Neural progenitor cell (in vitro differentiated cells): ENCODE measurements around the gene NKAIN2. TPM values are rescaled to one million over a fixed set of nuclear protein-coding genes. Genes with fewer than 3 reads are reported as not detected.
A peak's percentile ranks its signal among the peaks of the same experiment; 100 is the strongest.

Source experiments
- DNase-seq: peaks from one replicate; pipeline ENCODE4 v3.0.0-alpha.2; 2016; ENCODE audit warnings: low spot score
- H2AFZ ChIP-seq: fragments of 200-600 bp; sonication (generic); replicated peaks from 2 replicates; pipeline ENCODE4 v1.6.1; 2016; ENCODE audit warnings: antibody characterized with exemption
- H3F3A ChIP-seq: fragments of 200-600 bp; sonication (generic); 2 replicates; pipeline ENCODE4 v1.6.1; 2016; ENCODE audit warnings: antibody characterized with exemption, low read depth
- H3K27ac ChIP-seq: fragments of 200-600 bp; sonication (generic); 2 replicates; pipeline ENCODE4 v1.5.1; 2016; ENCODE audit warnings: mild to moderate bottlenecking
- H3K27me3 ChIP-seq: fragments of 200-600 bp; sonication (generic); 2 replicates; pipeline ENCODE4 v1.6.1; 2016; ENCODE audit warnings: mild to moderate bottlenecking, moderate library complexity
- H3K36me3 ChIP-seq: fragments of 200-600 bp; sonication (generic); 2 replicates; pipeline ENCODE4 v1.5.1; 2016
- H3K4me1 ChIP-seq: fragments of 200-600 bp; sonication (generic); 2 replicates; pipeline ENCODE4 v1.6.1; 2016; ENCODE audit warnings: mixed run types
- H3K4me2 ChIP-seq: fragments of 200-600 bp; sonication (generic); 2 replicates; pipeline ENCODE4 v1.6.1; 2016
- H3K4me3 ChIP-seq: fragments of 200-600 bp; sonication (generic); 2 replicates; pipeline ENCODE4 v1.5.1; 2016
- H3K79me2 ChIP-seq: fragments of 200-600 bp; sonication (generic); 2 replicates; pipeline ENCODE4 v1.6.1; 2016; ENCODE audit warnings: low read depth
- H3K9ac ChIP-seq: fragments of 200-600 bp; sonication (generic); 2 replicates; pipeline ENCODE4 v1.6.1; 2016
- H3K9me3 ChIP-seq: fragments of 200-600 bp; sonication (generic); 2 replicates; pipeline ENCODE4 v1.5.1; 2016; ENCODE audit warnings: low read depth
- H4K20me1 ChIP-seq: fragments of 200-600 bp; sonication (generic); 2 replicates; pipeline ENCODE4 v1.6.1; 2016; ENCODE audit warnings: low read depth
- H3K27ac Mint-ChIP-seq: 3 replicates; pipeline ENCODE4 v1.8.0; 2021; ENCODE audit warnings: mixed read lengths
- H3K27me3 Mint-ChIP-seq: 2 replicates; pipeline ENCODE4 v1.8.0; 2022; ENCODE audit warnings: low read depth, mild to moderate bottlenecking, inconsistent platforms, moderate library complexity, mixed read lengths; ENCODE audit not compliant: insufficient read depth
- H3K36me3 Mint-ChIP-seq: 3 replicates; pipeline ENCODE4 v1.8.0; 2021; ENCODE audit warnings: mixed read lengths
- H3K4me1 Mint-ChIP-seq: 3 replicates; pipeline ENCODE4 v1.8.0; 2021; ENCODE audit warnings: mixed read lengths
- H3K4me3 Mint-ChIP-seq: 3 replicates; pipeline ENCODE4 v1.8.0; 2021; ENCODE audit warnings: mild to moderate bottlenecking, moderate library complexity, mixed read lengths
- H3K9me3 Mint-ChIP-seq: 3 replicates; pipeline ENCODE4 v1.8.0; 2020; ENCODE audit warnings: mixed read lengths
- EZH2 ChIP-seq: fragments of 200-600 bp; sonication (generic); IDR thresholded peaks from 2 replicates; pipeline ENCODE4 v1.6.1; 2017; ENCODE audit warnings: antibody characterized with exemption, mild to moderate bottlenecking, moderate library complexity
- EZH2phosphoT487 ChIP-seq: fragments of 200-600 bp; sonication (generic); IDR thresholded peaks from 2 replicates; pipeline ENCODE4 v1.6.1; 2017; ENCODE audit warnings: antibody characterized with exemption
- total RNA-seq: library from RNA; depleted of rRNA; stranded (reverse); fragments of >200 nt; gene quantifications from 2 replicates; pipeline ENCODE4 v1.2.3, GENCODE V29; 2015; ENCODE audit warnings: low replicate concordance
- TF ChIP-seq, protein P1 (sequence below): fragments of 200-600 bp; sonication (generic); IDR thresholded peaks from 2 replicates; pipeline ENCODE4 v1.5.1; 2017; ENCODE audit warnings: antibody characterized with exemption, mild to moderate bottlenecking

The NKAIN2 gene
- total RNA-seq, 1 donor from 2014 or later, result 0.45 TPM

DNA sequence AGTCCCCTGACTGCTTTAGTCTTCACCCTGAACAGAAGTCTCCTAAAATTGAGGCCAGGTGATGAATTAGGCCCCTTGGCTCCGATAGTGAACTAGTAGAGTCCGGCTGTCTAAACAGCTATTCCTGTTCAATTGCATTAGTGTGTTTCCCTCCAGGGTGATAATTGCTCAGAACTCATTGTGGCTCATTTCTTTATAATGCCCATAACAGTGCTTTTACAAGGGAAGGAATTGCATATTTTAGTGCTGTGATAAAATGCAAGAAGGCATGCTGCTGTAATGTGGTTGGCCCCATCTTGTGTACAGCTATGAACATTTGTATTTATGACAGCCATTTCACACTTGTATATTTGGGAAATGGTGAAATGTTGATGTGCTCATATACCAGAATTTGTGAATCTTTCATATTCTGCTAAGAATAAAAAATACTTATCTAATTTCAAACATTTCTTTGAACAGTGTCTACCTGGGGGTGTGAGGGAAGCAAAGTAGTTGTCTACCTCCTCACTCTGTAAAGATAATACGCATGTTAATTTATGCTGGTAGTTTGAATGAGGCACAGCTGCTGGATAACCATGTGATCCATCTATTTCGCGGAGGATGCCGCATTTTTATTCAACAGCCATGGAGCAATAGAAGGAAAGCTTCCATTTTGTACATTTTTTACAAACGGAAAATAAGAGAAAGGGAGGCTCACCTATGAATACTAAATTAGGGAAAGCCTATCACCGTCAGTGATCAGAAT lies 451.4 kb downstream of the NKAIN2 start:
- H2AFZ ChIP-seq, result no peak overlapping the region
- H3K4me1 Mint-ChIP-seq, result peaks cover 1% of the 10 kb centered on the region

DNA sequence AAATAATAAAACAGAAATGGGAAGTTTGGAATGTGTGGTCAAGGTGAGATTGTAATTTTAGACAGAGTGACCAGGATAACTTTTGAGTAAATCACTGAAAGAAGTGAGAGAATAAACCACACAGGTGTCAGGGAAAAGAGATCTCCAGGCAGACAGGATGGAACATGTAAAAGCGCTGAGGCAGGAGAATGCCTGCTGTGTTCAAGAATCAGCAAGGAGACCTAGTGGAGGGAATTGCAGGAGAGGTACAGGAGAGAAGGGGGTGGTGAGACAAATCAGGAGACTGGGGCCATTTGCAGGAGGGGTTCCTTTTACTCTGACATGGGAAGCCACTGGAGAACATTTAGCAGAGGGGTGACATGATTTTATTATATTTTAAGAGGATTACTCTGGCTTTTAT lies 456.7 kb downstream of the NKAIN2 start:
- peak; percentile 18 for DNase-seq
- Histone ChIP-seq H2AFZ (peak overlapping the region; percentile 9), H4K20me1 (no peaks in the 10 kb centered on the region), H3K4me2 (no peak overlapping the region), H3K9ac (no peak overlapping the region), H3K36me3 (no peaks in the 10 kb centered on the region), H3K4me3 (no peak overlapping the region), H3F3A (no peaks in the 10 kb centered on the region), H3K4me1 (no peaks in the 10 kb centered on the region), H3K27me3 (no peaks in the 10 kb centered on the region), H3K27ac (no peak overlapping the region), H3K79me2 (no peaks in the 10 kb centered on the region), H3K9me3 (no peaks in the 10 kb centered on the region)
- Mint-ChIP-seq H3K27ac (no peak overlapping the region), H3K36me3 (no peaks in the 10 kb centered on the region), H3K27me3 (no peaks in the 10 kb centered on the region), H3K4me1 (peaks cover 4% of the 10 kb centered on the region), H3K4me3 (no peak overlapping the region), H3K9me3 (no peaks in the 10 kb centered on the region)
- TF ChIP-seq EZH2phosphoT487 (no peak), EZH2 (no peak)
- TF ChIP-seq, protein P1, sequence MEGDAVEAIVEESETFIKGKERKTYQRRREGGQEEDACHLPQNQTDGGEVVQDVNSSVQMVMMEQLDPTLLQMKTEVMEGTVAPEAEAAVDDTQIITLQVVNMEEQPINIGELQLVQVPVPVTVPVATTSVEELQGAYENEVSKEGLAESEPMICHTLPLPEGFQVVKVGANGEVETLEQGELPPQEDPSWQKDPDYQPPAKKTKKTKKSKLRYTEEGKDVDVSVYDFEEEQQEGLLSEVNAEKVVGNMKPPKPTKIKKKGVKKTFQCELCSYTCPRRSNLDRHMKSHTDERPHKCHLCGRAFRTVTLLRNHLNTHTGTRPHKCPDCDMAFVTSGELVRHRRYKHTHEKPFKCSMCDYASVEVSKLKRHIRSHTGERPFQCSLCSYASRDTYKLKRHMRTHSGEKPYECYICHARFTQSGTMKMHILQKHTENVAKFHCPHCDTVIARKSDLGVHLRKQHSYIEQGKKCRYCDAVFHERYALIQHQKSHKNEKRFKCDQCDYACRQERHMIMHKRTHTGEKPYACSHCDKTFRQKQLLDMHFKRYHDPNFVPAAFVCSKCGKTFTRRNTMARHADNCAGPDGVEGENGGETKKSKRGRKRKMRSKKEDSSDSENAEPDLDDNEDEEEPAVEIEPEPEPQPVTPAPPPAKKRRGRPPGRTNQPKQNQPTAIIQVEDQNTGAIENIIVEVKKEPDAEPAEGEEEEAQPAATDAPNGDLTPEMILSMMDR, result no peak

More for the DNA sequence above, 451.4 kb downstream of the NKAIN2 start:
- DNase-seq, result no peak
- H3K27me3 ChIP-seq, result no peaks in the 10 kb centered on the region
- no peaks in the 10 kb centered on the region for H3K4me1 ChIP-seq
- Mint-ChIP-seq H3K9me3 (no peaks in the 10 kb centered on the region), H3K27ac (no peak overlapping the region), H3K27me3 (no peaks in the 10 kb centered on the region), H3K36me3 (no peaks in the 10 kb centered on the region), H3K4me3 (no peak overlapping the region)
- no peak overlapping the region for H3K4me3 ChIP-seq
- no peaks in the 10 kb centered on the region for H3K36me3 ChIP-seq
- H3K9me3 ChIP-seq, result no peaks in the 10 kb centered on the region
- TF ChIP-seq EZH2phosphoT487 (no peak), EZH2 (no peak)
- no peak overlapping the region for H3K27ac ChIP-seq
- H3K4me2 ChIP-seq, result no peak overlapping the region
- no peaks in the 10 kb centered on the region for H4K20me1 ChIP-seq
- H3F3A ChIP-seq, result no peaks in the 10 kb centered on the region
- no peaks in the 10 kb centered on the region for H3K79me2 ChIP-seq
- no peak overlapping the region for H3K9ac ChIP-seq

DNA sequence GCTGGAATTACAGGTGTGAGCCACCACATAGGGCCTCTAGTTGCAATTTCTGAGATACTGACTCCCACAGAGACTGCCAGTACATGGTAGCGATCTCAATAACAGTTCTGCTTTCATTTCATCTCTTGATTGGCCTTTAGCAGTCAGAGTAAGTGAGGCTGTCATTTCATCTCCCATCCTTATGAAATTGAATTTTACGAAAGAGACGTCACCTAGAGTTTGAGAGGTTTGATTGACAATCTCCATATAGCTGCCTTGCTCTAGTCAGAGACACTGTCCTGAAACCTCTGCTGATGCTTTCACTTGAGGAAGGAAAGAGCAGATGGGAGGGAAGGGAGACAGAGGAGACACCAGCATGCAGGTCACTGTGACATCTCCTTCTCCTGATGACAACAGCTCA lies 466.1 kb downstream of the NKAIN2 start:
- no peaks in the 10 kb centered on the region for H3K9me3 ChIP-seq
- Mint-ChIP-seq H3K4me1 (no peaks in the 10 kb centered on the region), H3K27me3 (peaks cover 2% of the 10 kb centered on the region), H3K9me3 (peaks cover 5% of the 10 kb centered on the region), H3K27ac (no peak overlapping the region), H3K36me3 (no peaks in the 10 kb centered on the region), H3K4me3 (no peak overlapping the region)
- H3K4me3 ChIP-seq, result no peak overlapping the region
- no peak overlapping the region for H3K9ac ChIP-seq
- H3K27me3 ChIP-seq, result no peaks in the 10 kb centered on the region
- TF ChIP-seq EZH2 (no peak), EZH2phosphoT487 (no peak)
- TF ChIP-seq, protein P1, result no peak
- no peak overlapping the region for H2AFZ ChIP-seq
- no peak for DNase-seq
- H3K79me2 ChIP-seq, result no peaks in the 10 kb centered on the region
- H3K36me3 ChIP-seq, result no peaks in the 10 kb centered on the region
- H3K4me2 ChIP-seq, result no peak overlapping the region
- no peak overlapping the region for H3K27ac ChIP-seq
- H3F3A ChIP-seq, result no peaks in the 10 kb centered on the region
- no peaks in the 10 kb centered on the region for H4K20me1 ChIP-seq
- H3K4me1 ChIP-seq, result no peaks in the 10 kb centered on the region

DNA sequence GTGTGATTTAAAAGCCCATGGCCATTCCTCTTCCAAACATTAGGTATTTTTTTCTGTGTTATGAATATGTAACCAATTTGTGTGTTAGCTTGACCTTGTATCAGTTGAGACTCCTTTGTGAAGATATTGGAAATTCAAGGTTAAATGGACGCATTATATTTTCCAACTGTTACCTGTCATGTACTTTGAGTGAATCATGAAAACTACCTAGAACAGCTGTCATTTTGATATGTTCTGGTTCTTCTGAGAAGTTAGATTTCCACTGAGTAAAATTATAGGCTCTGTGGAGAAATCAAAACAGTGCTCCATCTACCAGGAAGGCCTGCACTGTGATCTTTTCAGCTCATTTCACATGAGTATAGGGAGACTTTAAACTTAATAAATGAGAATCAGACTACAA lies 470.0 kb downstream of the NKAIN2 start:
- Mint-ChIP-seq H3K4me3 (no peak overlapping the region), H3K36me3 (no peaks in the 10 kb centered on the region), H3K27me3 (no peaks in the 10 kb centered on the region), H3K9me3 (peaks cover 5% of the 10 kb centered on the region), H3K27ac (no peak overlapping the region), H3K4me1 (no peaks in the 10 kb centered on the region)
- no peak for DNase-seq
- no peak overlapping the region for H3K9ac ChIP-seq
- TF ChIP-seq, protein P1, result no peak
- TF ChIP-seq EZH2phosphoT487, result no peak
- no peak for TF ChIP-seq EZH2
- no peaks in the 10 kb centered on the region for H3K9me3 ChIP-seq
- H3K4me1 ChIP-seq, result no peaks in the 10 kb centered on the region
- H3K79me2 ChIP-seq, result no peaks in the 10 kb centered on the region
- H3K4me2 ChIP-seq, result no peak overlapping the region
- H4K20me1 ChIP-seq, result no peaks in the 10 kb centered on the region
- H3K36me3 ChIP-seq, result no peaks in the 10 kb centered on the region
- no peaks in the 10 kb centered on the region for H3K27me3 ChIP-seq
- H2AFZ ChIP-seq, result no peak overlapping the region
- no peak overlapping the region for H3K27ac ChIP-seq
- H3K4me3 ChIP-seq, result no peak overlapping the region
- no peaks in the 10 kb centered on the region for H3F3A ChIP-seq
